GM21526 (cell line): ENCODE results near the gene BCAS1.
A peak's percentile ranks its signal among the peaks of the same experiment; 100 is the strongest.
"Not testable (repeated sequence)": the region's sequence is repeated elsewhere in the genome, so short reads cannot be mapped to it uniquely, and the experiment has no call there.

Experiments
- ATAC-seq: cut with Tn5 transposase; IDR thresholded peaks from one replicate; pipeline ENCODE4 v1.9.1; 2021; ENCODE audit warnings: moderate library complexity; ENCODE audit not compliant: unreplicated experiment, low FRiP score

Gene BCAS1

GRCh38 chr20:54021446-54022235 lies 48.8 kb downstream of the BCAS1 start:
- ATAC-seq, result no peak

DNA sequence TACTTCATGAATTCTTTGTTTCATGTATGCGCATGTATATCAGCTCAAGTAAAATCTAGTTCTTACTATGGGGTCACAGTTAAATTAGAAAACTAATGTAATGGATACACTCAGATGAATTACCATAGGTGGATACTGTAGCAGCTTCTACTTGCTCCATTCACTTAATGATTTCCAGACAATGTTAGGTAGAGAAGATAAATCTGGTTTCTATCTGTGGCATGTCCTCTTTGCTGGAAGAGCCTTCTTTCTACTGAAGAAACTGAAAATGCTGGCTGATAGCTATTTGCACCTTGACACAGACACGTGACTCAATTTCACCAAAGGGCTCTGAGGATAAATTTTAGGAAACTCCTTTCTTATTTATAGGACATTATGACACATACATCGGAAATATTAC lies 49.5 kb downstream of the BCAS1 start:
- ATAC-seq, result no peak

GRCh38 chr20:54020348-54020747 lies 50.0 kb downstream of the BCAS1 start:
- no peak for ATAC-seq

GRCh38 chr20:54019585-54019984 lies 50.8 kb downstream of the BCAS1 start:
- ATAC-seq, result no peak

- ATAC-seq, result no peak
Observed at GRCh38 chr20:54019127-54019526, 51.3 kb downstream of the BCAS1 start.

GRCh38 chr20:54017846-54018245 lies 52.5 kb downstream of the BCAS1 start:
- peak; percentile 98 for ATAC-seq

GRCh38 chr20:54015496-54015895 lies 54.9 kb downstream of the BCAS1 start:
- no peak for ATAC-seq

- ATAC-seq, result no peak
Observed at GRCh38 chr20:54014293-54014926, 56.0 kb downstream of the BCAS1 start.

- no peak for ATAC-seq
Observed at GRCh38 chr20:54013471-54013870, 56.9 kb downstream of the BCAS1 start.

DNA sequence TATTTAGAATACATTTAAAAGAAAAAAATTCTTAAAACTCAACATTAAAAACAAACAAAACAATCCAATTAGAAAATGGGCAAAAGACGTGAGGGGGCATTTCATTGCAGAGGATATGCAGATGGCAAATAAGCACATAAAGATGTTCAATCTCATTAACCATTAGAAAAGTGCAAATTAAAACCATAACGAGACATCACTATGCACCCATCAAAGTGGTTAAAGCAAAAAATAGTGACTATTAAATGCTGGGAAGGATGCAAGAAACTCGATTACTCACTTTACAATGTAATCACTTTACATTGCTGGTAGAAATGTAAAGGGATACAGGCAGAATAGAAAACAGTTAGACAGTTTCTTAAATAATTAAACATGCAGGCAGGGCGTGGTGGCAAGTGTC lies 59.0 kb downstream of the BCAS1 start:
- no peak for ATAC-seq

DNA sequence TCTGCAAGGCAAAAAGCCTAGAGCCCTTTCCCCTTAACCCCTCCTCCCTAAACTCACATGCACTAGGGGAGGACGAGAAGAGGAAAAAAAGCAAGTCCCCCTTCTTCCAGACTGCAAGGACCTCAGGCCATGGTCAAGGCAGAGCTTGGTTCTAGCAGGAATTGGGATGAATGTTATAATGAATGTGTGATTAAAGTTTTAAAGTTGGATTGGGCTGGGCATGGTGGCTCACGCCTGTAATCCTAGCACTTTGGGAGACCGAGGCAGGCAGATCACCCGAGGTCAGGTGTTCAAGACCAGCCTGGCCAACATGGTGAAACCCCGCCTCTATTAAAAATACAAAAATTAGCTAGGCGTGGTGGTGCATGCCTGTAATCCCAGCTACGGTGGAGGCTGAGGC lies 64.2 kb downstream of the BCAS1 start:
- ATAC-seq, result not testable (repeated sequence)

- no peak for ATAC-seq
Observed at GRCh38 chr20:54005524-54005923, 64.9 kb downstream of the BCAS1 start.

- ATAC-seq, result peak; percentile 94
Observed at GRCh38 chr20:54004445-54004844, 65.9 kb downstream of the BCAS1 start.

DNA sequence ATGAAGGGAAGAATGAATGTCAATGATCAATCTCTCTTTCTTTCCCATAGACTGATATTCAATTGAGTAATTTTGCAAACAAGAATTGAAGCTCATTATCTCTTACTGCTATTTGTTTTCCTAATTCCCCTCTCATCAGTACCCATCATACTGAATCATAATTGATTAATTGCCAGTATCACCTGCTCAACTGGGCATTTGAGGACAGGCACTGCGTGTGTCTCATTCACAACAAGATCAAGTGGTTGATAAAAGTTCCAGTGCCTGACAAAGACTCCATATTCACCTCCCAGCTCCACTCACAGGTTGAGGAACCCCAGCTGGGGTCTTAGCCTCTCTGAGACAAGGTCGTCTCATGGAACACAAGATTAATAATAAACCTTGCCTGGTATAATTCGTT lies 67.7 kb downstream of the BCAS1 start:
- no peak for ATAC-seq

DNA sequence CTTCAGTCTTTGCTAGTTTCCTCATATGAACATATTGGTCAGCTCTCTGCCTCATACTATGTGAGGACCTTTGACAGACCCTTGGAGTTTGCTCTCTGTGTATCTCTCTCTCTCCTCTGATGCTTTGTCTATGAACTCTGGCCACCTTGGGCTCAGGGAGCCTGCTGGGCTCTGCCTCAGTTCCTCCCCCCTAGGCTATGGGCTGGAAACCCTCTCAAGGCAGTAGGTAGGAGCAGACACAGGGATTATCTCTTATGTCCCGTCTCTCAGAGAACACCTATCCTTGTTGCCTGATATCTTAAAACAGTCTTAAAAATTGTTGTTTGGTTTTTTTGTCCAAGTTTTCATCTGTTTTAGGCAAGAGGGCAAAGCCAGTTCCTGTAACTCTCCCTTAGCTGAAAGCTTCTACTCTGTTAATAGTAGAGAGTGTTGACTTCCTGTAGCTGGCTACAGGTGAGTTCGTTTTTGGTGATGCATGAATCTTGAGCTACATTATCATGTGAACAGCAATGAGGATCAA lies 68.3 kb downstream of the BCAS1 start:
- ATAC-seq, result no peak

GRCh38 chr20:54000914-54001313 lies 69.5 kb downstream of the BCAS1 start:
- no peak for ATAC-seq

DNA sequence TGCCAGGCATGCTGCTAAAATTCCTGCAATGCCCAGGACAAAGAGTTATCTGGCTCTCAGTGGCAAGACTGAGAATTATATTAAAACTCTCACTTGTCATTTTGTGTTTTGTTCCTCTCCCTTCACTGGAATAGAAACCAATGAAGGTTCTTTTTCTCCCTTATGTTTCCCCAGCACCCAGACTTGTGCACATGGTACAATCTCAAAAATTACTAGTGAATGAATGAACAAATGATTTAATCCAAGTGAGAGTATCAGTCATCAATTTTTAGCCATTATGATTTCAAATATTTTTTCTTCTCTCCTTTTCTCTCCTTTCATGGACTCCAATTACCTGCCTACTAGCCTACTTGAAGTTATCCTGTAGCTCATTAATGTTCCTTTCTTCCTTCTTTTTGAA lies 70.1 kb downstream of the BCAS1 start:
- no peak for ATAC-seq

DNA sequence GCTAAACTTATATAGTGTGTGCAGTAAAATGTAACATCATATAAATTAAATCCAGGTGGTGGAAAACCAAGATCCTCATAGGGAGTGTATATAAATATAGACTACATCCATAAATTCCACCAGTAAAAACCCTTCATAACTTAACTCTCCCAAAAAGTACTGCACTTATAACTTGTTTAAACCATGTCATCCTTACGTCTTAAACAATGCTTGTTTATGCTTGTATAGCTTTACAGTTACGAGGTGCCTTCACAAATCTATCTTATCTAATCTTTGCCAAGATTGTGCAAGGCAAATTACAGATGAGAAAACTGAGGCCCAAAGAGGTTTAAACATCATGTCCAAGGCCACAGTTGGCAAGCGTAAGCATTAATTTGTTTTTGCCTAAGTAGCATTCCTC lies 71.3 kb downstream of the BCAS1 start:
- no peak for ATAC-seq

- ATAC-seq, result no peak
Observed at GRCh38 chr20:53996584-53997486, 73.6 kb downstream of the BCAS1 start.

GRCh38 chr20:53995949-53996348 lies 74.4 kb downstream of the BCAS1 start:
- no peak for ATAC-seq

- ATAC-seq, result no peak
Observed at GRCh38 chr20:53994088-53994487, 76.3 kb downstream of the BCAS1 start.
